ENCODE measurements around the gene AK2. TPM values are rescaled to one million over a fixed set of nuclear protein-coding genes. Genes with fewer than 3 reads are reported as not detected.

Gene AK2
- total RNA-seq, 6 donors from 2014 or later = 90.1 to 123 (median 115) TPM

DNA sequence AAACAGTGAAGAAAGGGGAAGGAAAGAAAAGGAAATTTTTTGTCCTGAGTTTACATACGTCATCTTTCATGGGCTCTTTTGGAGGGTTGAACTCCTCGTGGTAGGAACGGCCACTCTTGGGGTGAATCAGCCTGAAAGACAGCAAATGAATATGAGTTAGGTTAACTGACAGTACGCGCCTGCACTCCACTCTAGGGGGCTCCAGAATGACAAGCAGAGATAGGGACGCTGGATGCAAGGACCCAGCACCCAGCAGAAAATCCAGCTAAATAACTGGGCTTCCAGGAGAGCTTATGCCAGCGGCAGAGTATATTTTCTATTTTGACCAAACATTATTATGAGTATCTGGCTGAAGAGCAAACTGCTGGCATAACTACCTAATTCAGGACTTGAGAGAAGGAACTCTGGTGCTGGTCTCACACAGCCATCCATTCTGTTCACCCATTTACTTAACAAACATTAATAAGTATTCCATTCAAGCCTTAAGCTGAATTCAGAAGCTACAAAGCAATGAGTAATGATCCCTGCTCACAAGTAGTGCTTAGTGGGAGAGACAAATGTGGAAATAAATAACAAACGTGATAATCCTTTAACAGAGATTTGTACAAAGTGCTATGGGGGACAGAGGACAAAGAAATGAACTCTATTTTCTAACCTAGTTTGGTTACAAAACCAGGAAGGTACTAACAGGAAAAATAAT lies 22.1 kb downstream of the AK2 start:
- 86 to 88% methylated on average over 8 of the region's 8 CpGs for WGBS, 2 donors
- ATAC-seq (ENCODE audit: low FRiP score in 2 of 2) (no peak), DNase-seq (no peak)
- Histone ChIP-seq H3K4me3 (no peak overlapping the region), H3K36me3 (peaks cover 4 to 48% (median 38%) of the 10 kb centered on the region in 4 donors), H3K27me3 (no peaks in the 10 kb centered on the region), H3K9me3 (no peaks in the 10 kb centered on the region), H3K4me1 (peaks cover 22 to 26% (median 25%) of the 10 kb centered on the region in 4 donors), H3K27ac (no peak overlapping the region)
- TF ChIP-seq, protein P1, sequence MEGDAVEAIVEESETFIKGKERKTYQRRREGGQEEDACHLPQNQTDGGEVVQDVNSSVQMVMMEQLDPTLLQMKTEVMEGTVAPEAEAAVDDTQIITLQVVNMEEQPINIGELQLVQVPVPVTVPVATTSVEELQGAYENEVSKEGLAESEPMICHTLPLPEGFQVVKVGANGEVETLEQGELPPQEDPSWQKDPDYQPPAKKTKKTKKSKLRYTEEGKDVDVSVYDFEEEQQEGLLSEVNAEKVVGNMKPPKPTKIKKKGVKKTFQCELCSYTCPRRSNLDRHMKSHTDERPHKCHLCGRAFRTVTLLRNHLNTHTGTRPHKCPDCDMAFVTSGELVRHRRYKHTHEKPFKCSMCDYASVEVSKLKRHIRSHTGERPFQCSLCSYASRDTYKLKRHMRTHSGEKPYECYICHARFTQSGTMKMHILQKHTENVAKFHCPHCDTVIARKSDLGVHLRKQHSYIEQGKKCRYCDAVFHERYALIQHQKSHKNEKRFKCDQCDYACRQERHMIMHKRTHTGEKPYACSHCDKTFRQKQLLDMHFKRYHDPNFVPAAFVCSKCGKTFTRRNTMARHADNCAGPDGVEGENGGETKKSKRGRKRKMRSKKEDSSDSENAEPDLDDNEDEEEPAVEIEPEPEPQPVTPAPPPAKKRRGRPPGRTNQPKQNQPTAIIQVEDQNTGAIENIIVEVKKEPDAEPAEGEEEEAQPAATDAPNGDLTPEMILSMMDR (IDR thresholded peaks at IDR 0.05) = no peak
- TF ChIP-seq EP300 (IDR thresholded peaks at IDR 0.05) (no peak), POLR2AphosphoS5 (IDR thresholded peaks at IDR 0.05) (no peak), POLR2A (IDR thresholded peaks at IDR 0.05) (no peak)

DNA sequence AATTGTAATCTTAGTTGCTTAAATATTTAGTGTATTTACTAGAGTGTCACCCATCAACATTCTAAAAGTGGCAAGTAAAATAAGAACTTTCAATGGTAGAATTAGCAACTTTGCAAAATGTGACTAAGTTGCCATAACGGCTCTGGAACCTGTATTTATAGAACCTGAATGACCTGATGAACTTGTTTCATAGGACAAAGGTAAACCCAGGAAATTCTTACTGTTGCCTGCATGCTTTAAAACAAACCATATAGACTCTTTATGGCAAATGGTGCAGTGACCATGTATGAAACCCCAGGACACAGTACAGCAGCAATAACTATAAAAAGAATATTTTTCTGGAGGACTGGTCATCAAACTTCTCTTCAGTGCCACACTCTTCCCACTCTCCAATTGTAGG lies 22.9 kb downstream of the AK2 start:
- Histone ChIP-seq H3K36me3 (peaks cover 0 to 42% (median 33%) of the 10 kb centered on the region in 4 donors), H3K9me3 (no peaks in the 10 kb centered on the region), H3K4me3 (no peak overlapping the region), H3K4me1 (peaks cover 30 to 34% (median 33%) of the 10 kb centered on the region in 4 donors), H3K27me3 (no peaks in the 10 kb centered on the region), H3K27ac (no peak overlapping the region)
- ATAC-seq (ENCODE audit: low FRiP score in 2 of 2) (no peak), DNase-seq (no peak)
- WGBS, 2 donors = 61 to 68% methylated on average over 1 of the region's 1 CpG
- no peak for TF ChIP-seq POLR2A (IDR thresholded peaks at IDR 0.05)
- TF ChIP-seq POLR2AphosphoS5 (IDR thresholded peaks at IDR 0.05) = no peak
- TF ChIP-seq EP300 (IDR thresholded peaks at IDR 0.05) = no peak
- TF ChIP-seq, protein P1 (IDR thresholded peaks at IDR 0.05) = no peak

- Histone ChIP-seq H3K36me3 (peaks cover 0 to 37% (median 28%) of the 10 kb centered on the region in 4 donors), H3K4me1 (peaks cover 33 to 50% (median 46%) of the 10 kb centered on the region in 4 donors), H3K27ac (peak overlapping the region in 3 of 4 donors; percentile 47 to 82 (median 80)), H3K9me3 (no peaks in the 10 kb centered on the region), H3K4me3 (no peak overlapping the region), H3K27me3 (no peaks in the 10 kb centered on the region)
- TF ChIP-seq POLR2AphosphoS5 (IDR thresholded peaks at IDR 0.05) = no peak
- TF ChIP-seq, protein P1 (IDR thresholded peaks at IDR 0.05) = no peak
- no peak for TF ChIP-seq POLR2A (IDR thresholded peaks at IDR 0.05)
- no peak for DNase-seq
- no peak for ATAC-seq (ENCODE audit: low FRiP score in 2 of 2)
- WGBS, 2 donors = 78 to 88% methylated on average over 3 of the region's 3 CpGs
Measured at GRCh38 chr1:33012165-33012564, 24.5 kb downstream of the AK2 start.

GRCh38 chr1:33010932-33011731 lies 25.6 kb downstream of the AK2 start:
- peak overlapping the region; percentile 47 to 82 (median 78) for H3K27ac ChIP-seq
- peak in 1 of 2 donors; percentile 68 for DNase-seq
- H3K9me3 ChIP-seq = no peaks in the 10 kb centered on the region
- no peak overlapping the region for H3K4me3 ChIP-seq
- peak in 1 of 2 donors; percentile 53 for ATAC-seq (ENCODE audit: low FRiP score in 2 of 2)
- no peaks in the 10 kb centered on the region for H3K27me3 ChIP-seq
- TF ChIP-seq POLR2AphosphoS5 (IDR thresholded peaks at IDR 0.05) = peak; percentile 77 to 91
- TF ChIP-seq, protein P1 (IDR thresholded peaks at IDR 0.05) = no peak
- TF ChIP-seq EP300 (IDR thresholded peaks at IDR 0.05) = peak in 2 of 4 donors; percentile 70 to 92
- no peak for TF ChIP-seq POLR2A (IDR thresholded peaks at IDR 0.05)
- peaks cover 0 to 33% (median 25%) of the 10 kb centered on the region in 4 donors for H3K36me3 ChIP-seq
- H3K4me1 ChIP-seq = peaks cover 41 to 60% (median 56%) of the 10 kb centered on the region in 4 donors
- WGBS, 2 donors = 45% methylated on average over 5 of the region's 5 CpGs

Data from upper lobe of left lung (tissue), 6 donors.